ENCODE results near the gene CLCN7.

DNA sequence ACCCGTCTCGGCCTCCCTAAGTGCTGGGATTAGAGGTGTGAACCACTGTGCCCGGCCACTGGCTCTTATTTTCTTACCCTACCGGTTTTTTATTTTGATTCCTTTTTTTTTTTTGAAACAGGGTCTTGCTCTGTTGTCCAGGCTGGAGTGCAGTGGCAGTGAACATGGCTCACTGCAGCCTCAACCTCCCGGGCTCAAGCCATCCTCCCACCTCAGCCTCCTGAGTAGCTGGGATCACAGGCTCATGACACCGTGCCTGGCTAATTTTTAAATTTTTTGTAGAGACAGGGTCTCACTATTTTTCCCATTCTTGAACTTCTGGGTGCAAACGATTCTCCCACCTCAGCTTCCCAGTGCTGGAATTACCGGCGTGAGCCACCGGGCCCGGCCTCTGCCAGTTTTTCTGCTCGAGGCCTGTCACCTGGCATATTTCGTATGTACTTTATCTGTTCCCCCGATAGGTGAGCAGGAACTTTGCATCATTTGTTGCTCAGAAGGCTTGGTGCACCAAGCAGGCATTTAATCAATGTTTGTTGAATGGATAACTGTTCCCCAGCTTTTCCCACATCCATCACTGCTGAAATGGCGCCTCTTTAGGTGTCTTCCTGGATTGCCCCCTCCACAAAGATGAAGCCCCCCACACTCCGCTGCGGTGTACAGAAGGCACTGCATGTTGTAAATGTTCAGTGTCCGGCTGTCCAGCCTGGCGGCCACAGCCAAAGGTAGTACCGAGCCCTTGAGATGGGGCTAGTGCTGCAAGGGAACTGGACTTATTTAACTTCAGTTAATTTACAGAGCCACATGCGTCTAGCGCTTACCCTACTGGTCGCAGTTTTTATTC, 17.5 kb upstream of the CLCN7 start:
- TF ChIP-seq, protein P1, sequence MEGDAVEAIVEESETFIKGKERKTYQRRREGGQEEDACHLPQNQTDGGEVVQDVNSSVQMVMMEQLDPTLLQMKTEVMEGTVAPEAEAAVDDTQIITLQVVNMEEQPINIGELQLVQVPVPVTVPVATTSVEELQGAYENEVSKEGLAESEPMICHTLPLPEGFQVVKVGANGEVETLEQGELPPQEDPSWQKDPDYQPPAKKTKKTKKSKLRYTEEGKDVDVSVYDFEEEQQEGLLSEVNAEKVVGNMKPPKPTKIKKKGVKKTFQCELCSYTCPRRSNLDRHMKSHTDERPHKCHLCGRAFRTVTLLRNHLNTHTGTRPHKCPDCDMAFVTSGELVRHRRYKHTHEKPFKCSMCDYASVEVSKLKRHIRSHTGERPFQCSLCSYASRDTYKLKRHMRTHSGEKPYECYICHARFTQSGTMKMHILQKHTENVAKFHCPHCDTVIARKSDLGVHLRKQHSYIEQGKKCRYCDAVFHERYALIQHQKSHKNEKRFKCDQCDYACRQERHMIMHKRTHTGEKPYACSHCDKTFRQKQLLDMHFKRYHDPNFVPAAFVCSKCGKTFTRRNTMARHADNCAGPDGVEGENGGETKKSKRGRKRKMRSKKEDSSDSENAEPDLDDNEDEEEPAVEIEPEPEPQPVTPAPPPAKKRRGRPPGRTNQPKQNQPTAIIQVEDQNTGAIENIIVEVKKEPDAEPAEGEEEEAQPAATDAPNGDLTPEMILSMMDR (IDR thresholded peaks at IDR 0.05): no peak
- TF ChIP-seq EP300 (IDR thresholded peaks at IDR 0.05): no peak
- no peak for TF ChIP-seq POLR2A (IDR thresholded peaks at IDR 0.05)

All from upper lobe of left lung (tissue), 4 donors.